Muscle layer of colon (tissue), 2 donors: ENCODE data around the gene DUSP12.
A peak's percentile ranks its signal among the peaks of the same experiment; 100 is the strongest.

Experiments used
- H3K27ac ChIP-seq: one replicate; pipeline ENCODE4 v1.7.0; 2013; ENCODE audit warnings: low read depth, mild to moderate bottlenecking, low read length, moderate library complexity
- H3K27me3 ChIP-seq, 2 donors: one replicate each; pipeline ENCODE4 v1.7.0; 2013; ENCODE audit warnings: low read length in 2 of 2, mild to moderate bottlenecking in 2 of 2; ENCODE audit not compliant: insufficient read depth in 2 of 2, control insufficient read depth in 1 of 2
- H3K36me3 ChIP-seq: one replicate; pipeline ENCODE4 v1.7.0; 2013; ENCODE audit warnings: mild to moderate bottlenecking, low read length; ENCODE audit not compliant: insufficient read depth
- H3K4me1 ChIP-seq: one replicate; pipeline ENCODE4 v1.7.0; 2013; ENCODE audit warnings: mild to moderate bottlenecking, low read length; ENCODE audit not compliant: insufficient read depth
- H3K4me3 ChIP-seq, 2 donors: one replicate each; pipeline ENCODE4 v1.7.0; 2013; ENCODE audit warnings: low read length in 2 of 2, low read depth in 1 of 2, mild to moderate bottlenecking in 1 of 2, moderate library complexity in 1 of 2
- H3K9ac ChIP-seq: one replicate; pipeline ENCODE4 v1.7.0; 2013; ENCODE audit warnings: low read length
- H3K9me3 ChIP-seq: one replicate; pipeline ENCODE4 v1.7.0; 2013; ENCODE audit warnings: mild to moderate bottlenecking, low read length
- donor health status: abdominal sarcoma.
- donor health status: Adenocarcinoma of cecum.

Gene DUSP12

GRCh38 chr1:161749509-161750407 lies at the start of gene DUSP12:
Gene DUSP12, plus strand, starts transcription at chr1:161749786. Its CDS starts 16 bp downstream, at chr1:161749802.
- Histone ChIP-seq H3K9me3 (no peaks in the 10 kb centered on the region), H3K4me3 (peak within 1 kb of the TSS; percentile 77 to 80), H3K4me1 (peaks cover 12% of the 10 kb centered on the region), H3K27me3 (no peaks in the 10 kb centered on the region), H3K9ac (peak within 1 kb of the TSS; percentile 54), H3K36me3 (peaks cover 25% of the 10 kb centered on the region), H3K27ac (peak within 1 kb of the TSS; percentile 83)

GRCh38 chr1:161702250-161702649 lies 47.3 kb upstream of the DUSP12 start:
- H3K9ac ChIP-seq, result no peak overlapping the region
- no peak overlapping the region for H3K4me3 ChIP-seq
- H3K4me1 ChIP-seq, result no peaks in the 10 kb centered on the region
- H3K9me3 ChIP-seq, result no peaks in the 10 kb centered on the region
- no peak overlapping the region for H3K27ac ChIP-seq
- no peaks in the 10 kb centered on the region for H3K27me3 ChIP-seq
- no peaks in the 10 kb centered on the region for H3K36me3 ChIP-seq

GRCh38 chr1:161705537-161705936 lies 44.0 kb upstream of the DUSP12 start:
- Histone ChIP-seq H3K27me3 (no peaks in the 10 kb centered on the region), H3K9me3 (no peaks in the 10 kb centered on the region), H3K36me3 (no peaks in the 10 kb centered on the region), H3K9ac (no peak overlapping the region), H3K27ac (no peak overlapping the region), H3K4me1 (no peaks in the 10 kb centered on the region), H3K4me3 (no peak overlapping the region)

GRCh38 chr1:161706113-161706481 lies 43.5 kb upstream of the DUSP12 start:
- Histone ChIP-seq H3K9ac (no peak overlapping the region), H3K36me3 (no peaks in the 10 kb centered on the region), H3K4me1 (no peaks in the 10 kb centered on the region), H3K27me3 (no peaks in the 10 kb centered on the region), H3K4me3 (no peak overlapping the region), H3K27ac (no peak overlapping the region), H3K9me3 (no peaks in the 10 kb centered on the region)

- Histone ChIP-seq H3K27ac (no peak within 1 kb of the TSS), H3K9ac (no peak within 1 kb of the TSS), H3K4me3 (no peak within 1 kb of the TSS), H3K9me3 (no peaks in the 10 kb centered on the region), H3K4me1 (no peaks in the 10 kb centered on the region), H3K27me3 (peaks cover 0 to 2% of the 10 kb centered on the region in 2 donors), H3K36me3 (no peaks in the 10 kb centered on the region)
Measured at GRCh38 chr1:161706482-161707347, 42.9 kb upstream of the DUSP12 start, which contains the start of gene FCRLA. Gene FCRLA, plus strand, starts transcription at chr1:161707229. Its CDS starts 36 bp downstream, at chr1:161707265.

- H3K9ac ChIP-seq, result no peak overlapping the region
- no peaks in the 10 kb centered on the region for H3K4me1 ChIP-seq
- H3K27me3 ChIP-seq, result peaks cover 0 to 6% of the 10 kb centered on the region in 2 donors
- no peaks in the 10 kb centered on the region for H3K9me3 ChIP-seq
- no peaks in the 10 kb centered on the region for H3K36me3 ChIP-seq
- no peak overlapping the region for H3K27ac ChIP-seq
- H3K4me3 ChIP-seq, result no peak overlapping the region
Measured at GRCh38 chr1:161707503-161707902, 42.1 kb upstream of the DUSP12 start.

GRCh38 chr1:161709373-161709772 lies 40.2 kb upstream of the DUSP12 start:
- Histone ChIP-seq H3K4me1 (no peaks in the 10 kb centered on the region), H3K27ac (no peak overlapping the region), H3K4me3 (no peak overlapping the region)

GRCh38 chr1:161710560-161710959 lies 39.0 kb upstream of the DUSP12 start:
- Histone ChIP-seq H3K27ac (no peak overlapping the region), H3K9me3 (no peaks in the 10 kb centered on the region), H3K36me3 (no peaks in the 10 kb centered on the region), H3K4me3 (no peak overlapping the region), H3K4me1 (no peaks in the 10 kb centered on the region), H3K9ac (no peak overlapping the region), H3K27me3 (peaks cover 0 to 6% of the 10 kb centered on the region in 2 donors)

More at GRCh38 chr1:161709373-161709772, 40.2 kb upstream of the DUSP12 start:
- Histone ChIP-seq H3K27me3 (peaks cover 0 to 6% of the 10 kb centered on the region in 2 donors), H3K9me3 (no peaks in the 10 kb centered on the region), H3K9ac (no peak overlapping the region), H3K36me3 (no peaks in the 10 kb centered on the region)

GRCh38 chr1:161718559-161719324 lies 30.8 kb upstream of the DUSP12 start:
- H3K4me3 ChIP-seq, result no peak overlapping the region
- no peaks in the 10 kb centered on the region for H3K9me3 ChIP-seq
- no peak overlapping the region for H3K27ac ChIP-seq
- H3K36me3 ChIP-seq, result no peaks in the 10 kb centered on the region
- no peaks in the 10 kb centered on the region for H3K27me3 ChIP-seq
- no peaks in the 10 kb centered on the region for H3K4me1 ChIP-seq
- H3K9ac ChIP-seq, result no peak overlapping the region

- Histone ChIP-seq H3K27me3 (no peaks in the 10 kb centered on the region), H3K27ac (no peak overlapping the region), H3K4me3 (no peak overlapping the region), H3K9me3 (no peaks in the 10 kb centered on the region), H3K36me3 (no peaks in the 10 kb centered on the region), H3K9ac (no peak overlapping the region), H3K4me1 (no peaks in the 10 kb centered on the region)
Measured at GRCh38 chr1:161719325-161719611, 30.3 kb upstream of the DUSP12 start.

- Histone ChIP-seq H3K4me1 (peaks cover under 1% of the 10 kb centered on the region), H3K4me3 (no peak overlapping the region), H3K9me3 (no peaks in the 10 kb centered on the region), H3K27me3 (no peaks in the 10 kb centered on the region), H3K27ac (no peak overlapping the region), H3K36me3 (no peaks in the 10 kb centered on the region), H3K9ac (no peak overlapping the region)
Measured at GRCh38 chr1:161720422-161720821, 29.2 kb upstream of the DUSP12 start.
